GM10248 (cell line): ENCODE data around the gene TMEM259.

ENCODE experiments used
- CTCF ChIA-PET: fragments of 300-600 bp; sonication (Branson Sonifier 250); formaldehyde crosslinking; extraction: SDS; loops from one replicate; lab custom pipeline; 2021; ENCODE audit warnings: antibody characterized with exemption; lab: Yijun Ruan, JAX
- POLR2A ChIA-PET: fragments of 350-650 bp; sonication (Branson Sonifier 250); formaldehyde crosslinking; extraction: SDS; loops from one replicate; lab custom pipeline; 2020; ENCODE audit warnings: antibody characterized with exemption; lab: Yijun Ruan, JAX
- DNase-seq: peaks from one replicate; pipeline ENCODE4 v3.0.0; 2012; ENCODE audit errors: extremely low spot score
- TF ChIP-seq, protein P1 (sequence below): IDR thresholded peaks from 2 replicates; pipeline ENCODE4 v1.5.1; 2012; ENCODE audit warnings: mild to moderate bottlenecking, low read depth; ENCODE audit errors: extremely low read depth, missing control alignments, control extremely low read depth

Gene TMEM259

GRCh38 chr19:1063030-1063908, 42.3 kb upstream of the TMEM259 start:
- TF ChIP-seq, protein P1, sequence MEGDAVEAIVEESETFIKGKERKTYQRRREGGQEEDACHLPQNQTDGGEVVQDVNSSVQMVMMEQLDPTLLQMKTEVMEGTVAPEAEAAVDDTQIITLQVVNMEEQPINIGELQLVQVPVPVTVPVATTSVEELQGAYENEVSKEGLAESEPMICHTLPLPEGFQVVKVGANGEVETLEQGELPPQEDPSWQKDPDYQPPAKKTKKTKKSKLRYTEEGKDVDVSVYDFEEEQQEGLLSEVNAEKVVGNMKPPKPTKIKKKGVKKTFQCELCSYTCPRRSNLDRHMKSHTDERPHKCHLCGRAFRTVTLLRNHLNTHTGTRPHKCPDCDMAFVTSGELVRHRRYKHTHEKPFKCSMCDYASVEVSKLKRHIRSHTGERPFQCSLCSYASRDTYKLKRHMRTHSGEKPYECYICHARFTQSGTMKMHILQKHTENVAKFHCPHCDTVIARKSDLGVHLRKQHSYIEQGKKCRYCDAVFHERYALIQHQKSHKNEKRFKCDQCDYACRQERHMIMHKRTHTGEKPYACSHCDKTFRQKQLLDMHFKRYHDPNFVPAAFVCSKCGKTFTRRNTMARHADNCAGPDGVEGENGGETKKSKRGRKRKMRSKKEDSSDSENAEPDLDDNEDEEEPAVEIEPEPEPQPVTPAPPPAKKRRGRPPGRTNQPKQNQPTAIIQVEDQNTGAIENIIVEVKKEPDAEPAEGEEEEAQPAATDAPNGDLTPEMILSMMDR: no peak
- CTCF ChIA-PET: interaction anchor here (1.2 kb wide), 1 partner anchor 18 kb away, joined by 3 read pairs; no protein-coding TSS in a partner anchor
- DNase-seq: peak; percentile 58
- POLR2A ChIA-PET: no interaction called here

DNA sequence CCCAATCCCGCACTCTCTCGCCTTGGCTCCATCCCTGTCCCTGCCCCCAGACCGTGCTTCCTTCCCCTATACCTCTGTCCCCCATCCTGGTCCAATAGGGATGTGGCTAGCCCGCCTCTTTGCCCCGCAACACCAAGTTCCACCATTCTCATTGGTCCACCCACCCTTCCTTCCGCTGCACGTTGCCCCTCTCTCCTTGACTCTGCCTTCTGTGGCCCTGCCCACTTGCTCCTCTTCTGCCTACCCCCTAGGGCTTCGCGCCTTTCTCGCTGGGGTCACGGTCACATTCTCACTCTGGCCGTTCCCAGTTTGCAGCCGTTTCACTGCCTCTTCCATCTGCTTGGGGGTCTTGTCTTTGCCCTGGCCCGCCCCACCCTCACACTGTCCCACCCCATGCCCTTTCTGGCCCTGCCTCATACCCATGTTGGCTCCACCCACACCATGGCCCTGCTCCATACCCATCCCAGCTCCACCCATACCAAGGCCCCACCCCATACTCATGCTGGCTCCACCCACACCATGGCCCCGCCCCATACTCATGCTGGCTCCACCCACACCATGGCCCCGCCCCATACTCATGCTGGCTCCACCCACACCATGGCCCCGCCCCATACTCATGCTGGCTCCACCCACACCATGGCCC, 41.6 kb upstream of the TMEM259 start:
- TF ChIP-seq, protein P1: no peak
- ChIA-PET POLR2A (no interaction called here), CTCF (interaction anchor here (1.2 kb wide), 1 partner anchor 19 kb away, joined by 3 read pairs; no protein-coding TSS in a partner anchor)
- peak; percentile 63 for DNase-seq

DNA sequence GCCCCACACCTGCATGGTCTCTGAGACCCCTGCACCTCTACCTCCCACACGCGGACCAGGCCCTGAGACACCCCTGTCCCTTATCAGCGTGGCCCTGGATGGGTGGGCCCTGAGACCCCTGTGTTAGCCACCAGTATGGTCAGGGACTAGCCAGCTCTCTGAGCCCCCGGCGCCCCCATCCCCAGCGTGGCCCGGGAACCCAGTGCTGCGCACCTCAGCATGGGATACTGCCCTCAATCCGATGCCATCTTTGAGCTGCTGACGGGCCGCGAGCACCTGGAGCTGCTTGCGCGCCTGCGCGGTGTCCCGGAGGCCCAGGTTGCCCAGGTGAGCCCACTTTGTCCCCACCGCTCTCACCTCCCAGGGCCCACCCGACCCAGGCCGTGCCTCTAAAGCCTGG, 41.1 kb upstream of the TMEM259 start:
- ChIA-PET POLR2A (interaction anchor here (0.6 kb wide), 1 partner anchor 207 kb away, joined by 3 read pairs; the partner anchor contains the start of gene CIRBP), CTCF (interaction anchor here (1.2 kb wide), 1 partner anchor 19 kb away, joined by 3 read pairs; no protein-coding TSS in a partner anchor)
- TF ChIP-seq, protein P1: no peak
- DNase-seq: no peak

- no peak for DNase-seq
- CTCF ChIA-PET: no interaction called here
- POLR2A ChIA-PET: no interaction called here
- TF ChIP-seq, protein P1: no peak
These were observed 39.8 kb upstream of the TMEM259 start for GRCh38 chr19:1060689-1061088.

DNA sequence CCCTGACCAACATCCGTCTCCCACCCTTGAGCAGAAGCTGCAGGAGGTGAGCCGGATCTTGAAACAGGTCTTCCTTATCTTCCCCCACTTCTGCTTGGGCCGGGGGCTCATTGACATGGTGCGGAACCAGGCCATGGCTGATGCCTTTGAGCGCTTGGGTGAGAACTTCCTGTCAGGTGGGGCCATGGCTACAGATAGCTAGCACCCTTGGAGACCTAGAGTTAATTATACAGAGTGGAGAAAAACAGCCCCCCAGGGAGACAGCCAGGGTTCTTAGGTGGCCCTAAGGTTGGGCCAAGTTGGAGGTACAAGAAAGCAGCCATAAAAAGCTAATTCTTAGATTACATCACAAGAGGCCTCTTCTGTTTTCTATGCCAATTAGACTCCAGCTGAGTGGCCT, 37.2 kb upstream of the TMEM259 start:
- CTCF ChIA-PET: interaction anchor here (1.1 to 1.3 kb wide), 2 partner anchors 40 to 134 kb away, joined by 3 read pairs; no protein-coding TSS in a partner anchor
- POLR2A ChIA-PET: interaction anchor here (1.2 kb wide), 1 partner anchor 17 kb away, joined by 5 read pairs; no protein-coding TSS in a partner anchor
- TF ChIP-seq, protein P1: no peak
- no peak for DNase-seq
